GM04503 (cell line): ENCODE results near the gene OR51D1.
A peak's percentile ranks its signal among the peaks of the same experiment; 100 is the strongest.

Experiments used
- DNase-seq: peaks from one replicate; pipeline ENCODE4 v3.0.0-alpha.2; 2012; ENCODE audit warnings: low read depth

The OR51D1 gene

GRCh38 chr11:4636962-4637661 lies at the start of gene OR51D1:
Gene OR51D1, plus strand, starts transcription at chr11:4637477. Its CDS starts 2,314 bp downstream, at chr11:4639791.
- DNase-seq = peak; percentile 19

GRCh38 chr11:4589017-4589416 lies 48.3 kb upstream of the OR51D1 start:
- DNase-seq = no peak

DNA sequence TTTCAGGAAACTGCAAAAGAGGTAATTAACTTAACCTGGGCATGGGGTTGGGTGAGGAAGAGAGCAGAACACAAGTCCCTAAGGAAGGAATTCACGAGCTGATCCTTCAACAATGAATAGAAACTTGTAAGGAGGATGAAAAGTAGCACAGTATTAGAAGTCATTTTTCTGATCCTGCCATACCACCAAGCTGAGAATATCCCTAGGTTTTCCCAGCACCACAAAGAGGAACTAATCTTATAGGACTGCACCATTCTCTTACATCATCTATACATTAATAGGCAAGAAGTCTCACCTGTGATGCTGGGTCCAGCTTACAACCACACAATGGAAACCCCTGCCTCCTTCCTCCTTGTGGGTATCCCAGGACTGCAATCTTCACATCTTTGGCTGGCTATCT lies 43.5 kb upstream of the OR51D1 start, which contains the start of gene OR52I1:
TSS of gene OR52I1 (plus strand) at position 301 of the 400 bp plus-strand sequence. CDS start at position 301, 0 bp downstream.
- no peak for DNase-seq

DNA sequence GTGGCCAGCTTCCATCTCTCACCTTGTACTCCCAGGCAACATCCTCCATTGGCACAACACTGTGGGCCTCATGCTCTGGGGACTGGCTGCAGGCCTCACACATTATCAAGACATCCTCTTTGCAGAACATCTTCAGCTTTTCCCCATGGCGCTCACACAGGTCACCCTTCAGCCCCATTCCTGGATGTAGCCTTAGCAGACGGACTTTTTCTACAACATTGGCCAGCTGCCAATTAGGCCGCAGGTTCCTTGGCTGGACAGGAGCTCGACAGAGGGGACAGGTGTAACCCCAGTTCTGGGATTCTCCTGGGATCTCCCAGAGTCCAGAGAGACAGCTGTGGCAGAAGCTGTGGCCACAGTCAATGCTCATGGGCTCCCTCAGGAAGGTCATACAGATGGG lies 32.2 kb upstream of the OR51D1 start:
- no peak for DNase-seq

DNA sequence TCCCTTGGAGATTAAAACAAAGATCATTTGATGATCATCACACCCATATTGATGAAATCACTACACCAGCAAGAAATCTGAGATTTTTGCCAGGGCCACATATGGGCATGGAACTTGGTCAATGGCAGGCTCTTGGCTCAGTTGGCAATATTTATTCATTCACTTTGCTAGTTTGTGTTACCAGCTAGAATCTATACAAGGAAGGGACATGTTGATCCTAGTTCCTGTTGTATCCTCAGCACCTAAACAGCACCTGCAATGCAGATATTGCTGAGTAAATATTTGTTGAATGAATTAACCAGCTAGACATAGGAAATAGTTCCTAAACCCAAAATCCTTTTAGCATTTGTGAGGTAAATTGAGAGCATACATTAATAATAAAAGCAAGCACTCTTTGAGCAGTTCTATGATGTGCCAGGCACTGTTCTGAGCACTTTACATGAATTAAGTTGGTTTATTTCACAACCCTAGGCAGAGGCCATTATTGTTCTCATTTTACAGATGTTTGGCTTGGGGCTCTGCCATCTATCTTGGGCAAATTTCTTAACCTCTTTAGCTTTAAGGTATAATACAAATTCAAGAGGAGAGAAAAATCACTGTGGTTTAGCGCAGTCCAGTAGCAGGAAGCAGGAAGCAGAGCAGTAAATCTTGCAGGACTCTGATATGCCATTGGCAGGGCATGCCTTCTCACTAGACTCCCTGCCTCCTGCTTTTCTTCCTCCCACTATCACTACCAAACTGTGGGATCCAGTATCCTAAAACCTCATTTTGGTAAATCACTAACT lies 30.9 kb upstream of the OR51D1 start:
- DNase-seq = no peak

GRCh38 chr11:4607096-4607495 lies 30.2 kb upstream of the OR51D1 start:
- DNase-seq = no peak

DNA sequence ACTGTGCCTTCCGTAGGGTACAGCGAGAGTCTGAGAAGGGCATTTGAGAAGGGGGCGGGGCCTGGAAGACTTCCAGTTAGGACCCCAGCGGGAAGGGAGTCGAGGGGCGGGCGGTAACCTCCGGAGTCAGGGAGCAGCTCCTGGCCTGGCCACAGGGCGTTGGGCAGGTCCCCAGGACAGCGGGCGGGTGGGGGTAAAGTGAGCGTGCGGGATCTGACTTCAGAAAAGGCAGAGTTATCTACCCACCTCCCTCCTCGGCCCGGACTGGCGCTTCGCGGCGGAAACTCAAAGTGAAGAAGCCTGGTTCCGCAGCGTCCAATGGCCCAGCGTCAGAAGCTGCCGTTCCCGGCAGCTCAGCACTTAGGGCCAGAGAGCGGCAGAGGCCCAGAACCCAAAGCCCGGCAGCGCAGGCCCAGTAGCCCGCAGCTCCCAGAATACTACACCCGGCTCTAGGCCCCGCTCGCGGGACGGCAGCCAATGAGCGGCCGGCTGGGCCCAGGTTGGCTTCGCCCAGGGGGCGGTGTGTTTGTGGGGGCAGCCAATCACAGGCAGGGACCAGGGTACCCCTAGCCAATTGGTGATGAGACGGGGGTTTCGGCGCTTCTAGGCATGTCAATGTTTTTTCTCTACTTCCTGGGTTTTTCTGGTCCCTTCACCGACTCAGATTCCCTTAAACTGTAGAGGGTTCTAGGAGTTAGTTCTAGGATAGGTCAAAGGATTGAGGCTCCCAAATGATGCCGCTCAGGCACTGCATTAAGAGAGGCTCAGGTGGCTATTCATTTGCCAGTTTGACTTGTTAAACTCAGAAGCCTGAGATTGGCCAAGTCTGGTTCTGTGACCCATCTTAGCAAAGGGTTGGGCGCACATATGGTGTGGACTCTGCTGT lies 29.3 kb upstream of the OR51D1 start, which contains the start of gene TRIM68:
TSS of gene TRIM68 (minus strand) at position 451 of the 886 bp plus-strand sequence. CDS start 2,727 bp downstream, outside the sequence.
- DNase-seq = peak; percentile 83

DNA sequence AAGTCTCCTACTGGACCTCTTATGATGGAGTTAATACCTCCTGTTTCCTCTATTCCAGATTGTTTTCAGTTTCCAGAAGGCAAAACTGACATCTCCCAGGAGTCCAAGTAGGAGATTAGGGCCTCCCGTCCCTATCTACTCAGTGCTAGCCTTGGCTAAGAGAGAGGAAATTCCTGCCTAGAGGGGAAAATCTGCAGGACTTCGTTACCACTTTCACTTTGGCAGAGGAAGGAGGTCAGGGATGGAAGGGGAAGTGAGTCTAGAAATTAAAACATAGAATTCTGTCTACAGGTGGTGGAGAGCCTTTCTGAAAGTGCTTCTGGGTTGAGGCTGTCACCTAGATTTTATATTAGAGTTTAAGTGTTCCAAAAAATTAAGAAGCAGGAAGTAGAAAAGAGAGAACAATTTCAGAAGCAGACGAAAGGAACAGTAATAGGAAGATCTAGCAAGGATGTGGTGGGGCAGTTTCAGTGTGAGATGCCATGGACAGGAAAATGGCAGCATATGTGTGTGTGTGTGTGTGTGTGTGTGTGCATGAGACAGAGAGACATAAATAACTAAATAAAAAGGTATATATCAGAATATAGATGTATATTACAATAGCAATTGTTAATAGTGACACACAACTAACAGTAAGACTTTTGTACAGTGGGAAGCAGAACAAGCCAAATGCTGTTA lies 26.9 kb upstream of the OR51D1 start:
- DNase-seq = no peak

DNA sequence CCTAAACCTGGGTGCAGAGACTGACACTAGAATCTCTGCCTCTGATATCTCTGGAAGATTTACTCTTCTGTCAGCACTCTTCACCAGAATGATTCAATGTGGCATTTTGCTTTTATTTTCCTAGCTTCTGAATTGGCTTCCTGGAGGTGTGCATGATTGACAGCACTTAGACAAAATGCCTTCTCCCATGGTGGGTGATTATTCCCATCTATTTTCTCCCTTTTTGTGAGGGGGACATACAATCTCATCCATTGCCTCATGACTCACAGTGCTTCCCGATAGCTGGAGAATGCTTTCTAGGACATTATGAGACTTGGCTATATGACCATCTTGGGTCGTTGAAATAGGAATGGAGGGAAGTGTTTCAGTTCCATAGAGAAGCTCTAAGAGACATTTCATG lies 25.3 kb upstream of the OR51D1 start:
- no peak for DNase-seq

DNA sequence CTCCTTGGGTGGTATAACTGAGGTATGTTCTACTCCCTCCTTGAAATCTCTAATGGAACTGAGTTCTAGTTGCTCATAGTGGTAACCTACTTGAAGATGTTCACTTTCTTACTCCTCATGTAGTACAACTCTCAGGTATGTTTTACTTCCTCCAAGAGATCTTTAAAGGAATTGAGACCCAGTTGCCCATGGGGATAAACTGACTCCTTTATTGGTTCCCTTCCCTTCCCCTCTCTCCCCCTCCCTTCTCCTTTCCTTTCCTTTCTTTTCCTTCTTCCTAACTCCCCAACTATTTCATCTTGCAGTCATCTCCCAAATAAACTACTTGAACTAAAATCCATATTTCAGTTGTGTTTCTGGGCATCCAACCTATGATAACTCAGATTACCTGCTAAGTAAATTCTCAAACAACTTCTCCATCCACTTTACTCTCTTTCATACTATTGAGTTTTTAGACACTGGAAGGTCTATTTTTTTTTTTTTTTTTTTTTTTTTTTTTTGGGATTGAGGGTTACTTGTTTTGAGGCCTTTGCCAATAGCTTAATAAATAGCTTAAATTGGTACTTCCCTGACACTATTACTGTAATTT lies 21.3 kb upstream of the OR51D1 start:
- no peak for DNase-seq

- DNase-seq = no peak
These were observed 17.8 kb upstream of the OR51D1 start for GRCh38 chr11:4619514-4619913.

- DNase-seq = no peak
These were observed 10.8 kb upstream of the OR51D1 start for GRCh38 chr11:4626207-4627099.

DNA sequence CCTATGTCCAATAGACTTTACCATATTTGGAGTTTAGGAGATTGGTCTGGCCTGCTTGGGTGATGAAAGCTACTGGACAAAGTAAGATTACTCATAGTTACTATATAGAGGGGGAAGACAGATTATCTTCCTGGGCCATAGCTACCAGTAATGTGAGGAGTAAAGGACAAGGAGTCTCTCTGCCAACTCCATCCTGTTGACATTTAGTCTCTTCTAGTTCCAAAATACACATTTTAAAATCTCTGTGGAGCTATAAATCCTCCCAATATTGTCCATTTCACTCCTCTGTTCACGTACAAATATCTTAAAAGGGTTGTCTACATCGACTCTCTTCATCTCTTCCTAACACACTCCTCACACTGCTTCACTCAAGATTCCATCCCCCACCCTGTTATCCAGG lies 1.1 kb upstream of the OR51D1 start:
- no peak for DNase-seq

DNA sequence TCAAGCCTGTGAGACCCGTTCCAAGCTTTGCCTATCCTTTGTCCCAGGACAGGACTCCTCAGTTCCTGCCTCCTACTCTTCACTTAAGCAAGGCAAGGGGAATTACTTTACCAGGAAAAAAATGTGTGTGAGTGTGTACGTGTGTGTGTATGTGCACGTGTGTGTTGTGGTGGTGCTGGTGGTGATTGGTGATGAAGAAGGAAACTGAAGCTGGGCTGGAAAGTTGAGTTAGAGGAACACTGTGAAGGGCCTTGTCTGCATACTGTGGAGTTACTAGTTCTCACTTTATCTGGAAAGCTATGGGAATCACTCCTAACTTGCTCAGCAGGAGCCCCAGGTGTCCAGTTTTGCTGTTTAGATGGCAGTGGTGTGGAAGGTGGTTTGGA lies 378 bp downstream of the OR51D1 start:
- no peak for DNase-seq

DNA sequence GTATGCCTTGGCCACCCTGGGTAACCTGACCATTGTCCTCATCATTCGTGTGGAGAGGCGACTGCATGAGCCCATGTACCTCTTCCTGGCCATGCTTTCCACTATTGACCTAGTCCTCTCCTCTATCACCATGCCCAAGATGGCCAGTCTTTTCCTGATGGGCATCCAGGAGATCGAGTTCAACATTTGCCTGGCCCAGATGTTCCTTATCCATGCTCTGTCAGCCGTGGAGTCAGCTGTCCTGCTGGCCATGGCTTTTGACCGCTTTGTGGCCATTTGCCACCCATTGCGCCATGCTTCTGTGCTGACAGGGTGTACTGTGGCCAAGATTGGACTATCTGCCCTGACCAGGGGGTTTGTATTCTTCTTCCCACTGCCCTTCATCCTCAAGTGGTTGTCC lies 2.7 kb downstream of the OR51D1 start:
- DNase-seq = no peak

GRCh38 chr11:4641501-4641900 lies 4.2 kb downstream of the OR51D1 start:
- no peak for DNase-seq

DNA sequence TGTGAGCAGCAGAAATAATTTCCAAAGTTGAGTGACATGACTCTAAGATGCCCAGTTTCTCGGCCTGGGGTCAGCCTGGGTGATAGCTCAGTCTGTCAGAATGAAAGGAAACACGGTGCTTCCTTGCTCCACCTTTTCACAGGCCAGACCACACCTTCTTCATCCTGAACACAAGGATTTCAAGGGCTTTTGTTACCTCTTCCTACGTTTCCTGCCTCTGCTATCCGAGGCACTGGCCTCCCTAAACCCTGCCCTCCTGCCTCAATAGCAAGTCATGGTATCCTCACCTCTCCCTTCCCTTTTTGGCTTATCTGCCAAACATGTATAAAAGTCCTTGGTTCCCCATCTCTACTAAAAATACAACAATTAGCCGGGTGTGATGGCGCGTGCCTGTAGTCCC lies 4.8 kb downstream of the OR51D1 start:
- DNase-seq = no peak

DNA sequence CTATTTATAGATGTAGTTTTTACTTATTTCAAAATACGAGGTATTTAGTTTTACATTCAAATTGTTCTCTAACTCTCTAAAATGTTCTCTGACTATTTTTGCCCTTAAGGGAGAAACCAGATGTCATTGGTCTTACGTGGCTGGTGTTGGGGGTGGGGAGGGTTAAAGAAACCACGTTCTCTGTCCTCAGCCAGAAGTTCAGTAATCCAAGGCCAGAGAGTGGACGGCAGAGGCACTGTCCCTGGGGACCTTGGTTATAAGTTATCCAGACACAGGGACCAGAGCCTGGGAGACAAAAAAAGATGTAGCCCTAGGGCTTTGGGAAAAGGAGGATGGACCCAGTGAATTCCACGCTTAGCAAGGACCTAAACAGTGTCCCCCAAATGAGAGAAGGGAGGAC lies 5.8 kb downstream of the OR51D1 start:
- DNase-seq = no peak

- DNase-seq = no peak
These were observed 6.4 kb downstream of the OR51D1 start, which contains the start of gene OR51E1 for GRCh38 chr11:4643682-4644081. Gene OR51E1, plus strand, starts transcription at chr11:4643982. Its CDS starts 8,545 bp downstream, at chr11:4652527.

- DNase-seq = no peak
These were observed 7.0 kb downstream of the OR51D1 start for GRCh38 chr11:4644233-4644632.
